Spleen (tissue), 11 donors: Measurements from ENCODE around the gene CDK10. TPM values are rescaled to one million over a fixed set of nuclear protein-coding genes. Genes with fewer than 3 reads are reported as not detected.

ENCODE experiments used
- DNase-seq: peaks from one replicate; pipeline ENCODE4 v3.0.0-alpha.2; 2020
- H3K27ac ChIP-seq, 8 donors: fragments of 200-600 bp; sonication (generic) in 7 of 8; 1 replicate in 4 of 8; 2 replicates in 4 of 8; pipeline versions ENCODE4 v1.5.0 to v1.8.0; 2016 to 2021; ENCODE audit warnings: inconsistent platforms in 4 of 8, mild to moderate bottlenecking in 4 of 8, moderate library complexity in 1 of 8
- H3K27me3 ChIP-seq, 7 donors: fragments of 200-600 bp; sonication (generic) in 6 of 7; replicated peaks in 1 of 7; 1 replicate in 4 of 7; 2 replicates in 3 of 7; pipeline versions ENCODE4 v1.5.0 to v1.8.0; 2016 to 2021; ENCODE audit warnings: inconsistent platforms in 3 of 7, mild to moderate bottlenecking in 1 of 7
- H3K36me3 ChIP-seq, 6 donors: fragments of 200-600 bp; sonication (generic) in 5 of 6; 1 replicate in 4 of 6; 2 replicates in 2 of 6; pipeline versions ENCODE4 v1.5.0 to v1.8.0; 2016 to 2021; ENCODE audit warnings: inconsistent platforms in 2 of 6
- H3K4me1 ChIP-seq, 6 donors: fragments of 200-600 bp; sonication (generic) in 5 of 6; 1 replicate in 3 of 6; 2 replicates in 3 of 6; pipeline versions ENCODE4 v1.5.0 to v1.8.0; 2016 to 2021; ENCODE audit warnings: inconsistent platforms in 3 of 6
- H3K4me3 ChIP-seq, 8 donors: fragments of 200-600 bp; sonication (generic) in 7 of 8; 1 replicate in 4 of 8; 2 replicates in 4 of 8; pipeline versions ENCODE4 v1.5.0 to v1.8.0; 2016 to 2021; ENCODE audit warnings: inconsistent platforms in 4 of 8, mild to moderate bottlenecking in 4 of 8, moderate library complexity in 2 of 8
- H3K9me3 ChIP-seq, 8 donors: fragments of 200-600 bp; sonication (generic) in 7 of 8; 1 replicate in 4 of 8; 2 replicates in 4 of 8; pipeline versions ENCODE4 v1.5.0 to v1.8.0; 2016 to 2021; ENCODE audit warnings: inconsistent platforms in 4 of 8
- POLR2A ChIP-seq, 3 donors: fragments of 450-650 bp; IDR thresholded peaks; one replicate each; pipeline ENCODE4 v1.5.1; 2017; ENCODE audit warnings: antibody characterized with exemption in 3 of 3, mild to moderate bottlenecking in 1 of 3
- POLR2AphosphoS5 ChIP-seq, 3 donors: sonication (generic); formaldehyde crosslinking; IDR thresholded peaks; one replicate each; pipeline ENCODE4 v1.5.1; 2017; ENCODE audit warnings: antibody characterized with exemption in 3 of 3
- WGBS, 5 donors: extraction: QIAGEN DNeasy Blood & Tissue Kit in 3 of 5; methylation state at CpG; one replicate each; pipeline versions ENCODE4 v1.1.5 to v1.1.7; 2013 to 2018; 5-methylcytosine and 5-hydroxymethylcytosine counted together
- intact Hi-C: fragments of 100-400 bp; cut with DNase I; formaldehyde crosslinking; loops from one replicate; pipeline ENCODE4 v1.15.0; 2023; ENCODE audit warnings: low total_unique reads
- polyA plus RNA-seq, 3 donors: library from polyadenylated mRNA; stranded (reverse); fragments of 200-250 nt; gene quantifications; one replicate each; pipeline ENCODE4 v1.2.1, GENCODE V29; 2013
- total RNA-seq, 7 donors: library from RNA; depleted of rRNA in 3 of 7; stranded (reverse); fragments of >200 nt in 3 of 7; fragmentation: NEBNext Ultra II Directional in 4 of 7; extraction: Animal tissue kit (Norgen Biotek cat#: 25700) in 4 of 7; gene quantifications; one replicate each; pipeline versions ENCODE4 v1.1.0 to v1.2.1, GENCODE V29; 2016 to 2021
- TF ChIP-seq, protein P1 (sequence below), 11 experiments: fragments of 200-600 bp in 7 of 11; fragments of 450-650 bp in 4 of 11; sonication (generic) in 4 of 11; IDR thresholded peaks in 8 of 11; conservative IDR thresholded peaks in 3 of 11; 1 replicate in 7 of 11; 2 replicates in 4 of 11; pipeline versions ENCODE4 v1.4.0 to v1.8.0; 2016 to 2021; ENCODE audit warnings: antibody characterized with exemption in 11 of 11, inconsistent platforms in 4 of 11, mild to moderate bottlenecking in 1 of 11
- donor health status: healthy with polysubstance abuse.
- donor health status: DM: no; HTN: no; CAD: no; lungs with moderate emphysema.
- donor health status: DM: no; HTN: no; CAD: no.
- donor health status: Bipolar disorder and iron deficiency.
- donor health status: healthy.
- donor health status: DM: no; HTN: no; CAD: no.
- donor health status: DM: yes; HTN: yes; CAD: no.

CDK10 gene
- total and polyA plus RNA-seq, 10 donors, result 47.6 to 201 (median 78.6) TPM

GRCh38 chr16:89708481-89708931 is 22.0 kb downstream of the CDK10 start:
- intact Hi-C loops, result loop anchor here (5.0 kb wide), 1 partner anchor 154 kb away; no protein-coding TSS in a partner anchor
- TF ChIP-seq, protein P1, sequence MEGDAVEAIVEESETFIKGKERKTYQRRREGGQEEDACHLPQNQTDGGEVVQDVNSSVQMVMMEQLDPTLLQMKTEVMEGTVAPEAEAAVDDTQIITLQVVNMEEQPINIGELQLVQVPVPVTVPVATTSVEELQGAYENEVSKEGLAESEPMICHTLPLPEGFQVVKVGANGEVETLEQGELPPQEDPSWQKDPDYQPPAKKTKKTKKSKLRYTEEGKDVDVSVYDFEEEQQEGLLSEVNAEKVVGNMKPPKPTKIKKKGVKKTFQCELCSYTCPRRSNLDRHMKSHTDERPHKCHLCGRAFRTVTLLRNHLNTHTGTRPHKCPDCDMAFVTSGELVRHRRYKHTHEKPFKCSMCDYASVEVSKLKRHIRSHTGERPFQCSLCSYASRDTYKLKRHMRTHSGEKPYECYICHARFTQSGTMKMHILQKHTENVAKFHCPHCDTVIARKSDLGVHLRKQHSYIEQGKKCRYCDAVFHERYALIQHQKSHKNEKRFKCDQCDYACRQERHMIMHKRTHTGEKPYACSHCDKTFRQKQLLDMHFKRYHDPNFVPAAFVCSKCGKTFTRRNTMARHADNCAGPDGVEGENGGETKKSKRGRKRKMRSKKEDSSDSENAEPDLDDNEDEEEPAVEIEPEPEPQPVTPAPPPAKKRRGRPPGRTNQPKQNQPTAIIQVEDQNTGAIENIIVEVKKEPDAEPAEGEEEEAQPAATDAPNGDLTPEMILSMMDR (IDR thresholded peaks at IDR 0.05 in 8 of 11, conservative IDR thresholded peaks at IDR 0.05 in 3 of 11), result no peak
- TF ChIP-seq POLR2AphosphoS5 (IDR thresholded peaks at IDR 0.05), result peak in 1 of 3 donors; percentile 35
- WGBS, 5 donors, result 82 to 93% (median 87%) methylated on average over 11 to 19 of the region's 19 CpGs

GRCh38 chr16:89709166-89709565 is 22.7 kb downstream of the CDK10 start:
- no peaks in the 10 kb centered on the region for H3K9me3 ChIP-seq
- intact Hi-C loops, result loop anchor here (5.0 kb wide), 1 partner anchor 153 kb away; no protein-coding TSS in a partner anchor
- TF ChIP-seq, protein P1 (IDR thresholded peaks at IDR 0.05 in 8 of 11, conservative IDR thresholded peaks at IDR 0.05 in 3 of 11), result no peak
- no peak for TF ChIP-seq POLR2A (IDR thresholded peaks at IDR 0.05)
- no peak for TF ChIP-seq POLR2AphosphoS5 (IDR thresholded peaks at IDR 0.05)
- H3K27ac ChIP-seq, result peak overlapping the region in 4 of 8 donors; percentile 51 to 64 (median 54)
- WGBS, 5 donors, result 89 to 95% (median 89%) methylated on average over 4 to 10 of the region's 10 CpGs
- peaks cover 11 to 58% (median 27%) of the 10 kb centered on the region in 6 donors for H3K4me1 ChIP-seq
- no peak for DNase-seq
- peaks cover 0 to 38% (median 0%) of the 10 kb centered on the region in 6 donors for H3K36me3 ChIP-seq
- H3K27me3 ChIP-seq, result peaks cover 0 to 15% (median 0%) of the 10 kb centered on the region in 7 donors
- H3K4me3 ChIP-seq, result no peak overlapping the region

More at GRCh38 chr16:89708481-89708931, 22.0 kb downstream of the CDK10 start:
- no peak for DNase-seq
- H3K4me1 ChIP-seq, result peaks cover 11 to 58% (median 27%) of the 10 kb centered on the region in 6 donors
- H3K9me3 ChIP-seq, result no peaks in the 10 kb centered on the region
- H3K36me3 ChIP-seq, result peaks cover 0 to 38% (median 0%) of the 10 kb centered on the region in 6 donors
- peaks cover 0 to 15% (median 0%) of the 10 kb centered on the region in 7 donors for H3K27me3 ChIP-seq
- no peak overlapping the region for H3K27ac ChIP-seq
- no peak overlapping the region for H3K4me3 ChIP-seq

GRCh38 chr16:89709716-89710432 is 23.4 kb downstream of the CDK10 start:
- peaks cover 0 to 15% (median 0%) of the 10 kb centered on the region in 7 donors for H3K27me3 ChIP-seq
- peaks cover 11 to 58% (median 27%) of the 10 kb centered on the region in 6 donors for H3K4me1 ChIP-seq
- H3K27ac ChIP-seq, result peak overlapping the region in 5 of 8 donors; percentile 44 to 64 (median 52)
- no peaks in the 10 kb centered on the region for H3K9me3 ChIP-seq
- no peak overlapping the region for H3K4me3 ChIP-seq
- intact Hi-C loops, result loop anchor here (5.0 kb wide), 1 partner anchor 152 kb away; no protein-coding TSS in a partner anchor
- DNase-seq, result peak; percentile 75
- H3K36me3 ChIP-seq, result peaks cover 0 to 38% (median 0%) of the 10 kb centered on the region in 6 donors
- no peak for TF ChIP-seq POLR2A (IDR thresholded peaks at IDR 0.05)
- TF ChIP-seq POLR2AphosphoS5 (IDR thresholded peaks at IDR 0.05), result peak in 2 of 3 donors; percentile 39 to 48
- TF ChIP-seq, protein P1 (IDR thresholded peaks at IDR 0.05 in 8 of 11, conservative IDR thresholded peaks at IDR 0.05 in 3 of 11), result no peak
- 72 to 83% (median 79%) methylated on average over 16 to 19 of the region's 19 CpGs for WGBS, 5 donors
